Mesothelial cell of epicardium (in vitro differentiated cells): ENCODE results near the gene RNF14. TPM values are rescaled to one million over a fixed set of nuclear protein-coding genes. Genes with fewer than 3 reads are reported as not detected.

Experiments used
- DNase-seq, 2 experiments: peaks; one replicate each; pipeline ENCODE4 v3.0.0; 2021; ENCODE audit warnings: low spot score in 2 of 2; ENCODE audit not compliant: unreplicated experiment in 2 of 2
- H3K27ac Mint-ChIP-seq: 2 replicates; pipeline ENCODE4 v1.8.0; 2021; ENCODE audit warnings: mixed read lengths
- H3K27me3 Mint-ChIP-seq: 2 replicates; pipeline ENCODE4 v1.8.0; 2021; ENCODE audit warnings: low read depth, mixed read lengths
- H3K36me3 Mint-ChIP-seq: 2 replicates; pipeline ENCODE4 v1.8.0; 2021; ENCODE audit warnings: mixed read lengths
- H3K4me1 Mint-ChIP-seq: 2 replicates; pipeline ENCODE4 v1.8.0; 2021; ENCODE audit warnings: mixed read lengths
- H3K4me3 Mint-ChIP-seq: 2 replicates; pipeline ENCODE4 v1.8.0; 2021; ENCODE audit warnings: mild to moderate bottlenecking, moderate library complexity, mixed read lengths
- H3K9me3 Mint-ChIP-seq: 2 replicates; pipeline ENCODE4 v1.8.0; 2021; ENCODE audit warnings: mixed read lengths
- CTCF ChIP-seq: fragments of 200-600 bp; sonication (generic); IDR thresholded peaks from one replicate; pipeline ENCODE4 v1.5.0; 2021; ENCODE audit warnings: antibody characterized with exemption; ENCODE audit not compliant: unreplicated experiment
- total RNA-seq: library from RNA; stranded (reverse); gene quantifications from 3 replicates; pipeline ENCODE4 v1.2.1, GENCODE V29; 2021

The RNF14 gene
- total RNA-seq, 1 donor from 2014 or later = 34.0 TPM

GRCh38 chr5:141986072-141986471 lies 17.2 kb downstream of the RNF14 start:
- TF ChIP-seq CTCF = no peak
- H3K4me1 Mint-ChIP-seq = no peaks in the 10 kb centered on the region
- no peak overlapping the region for H3K27ac Mint-ChIP-seq
- no peak for DNase-seq
- no peak overlapping the region for H3K4me3 Mint-ChIP-seq
- H3K9me3 Mint-ChIP-seq = no peaks in the 10 kb centered on the region
- no peaks in the 10 kb centered on the region for H3K27me3 Mint-ChIP-seq
- peaks cover 25% of the 10 kb centered on the region for H3K36me3 Mint-ChIP-seq

GRCh38 chr5:141989720-141990119 lies 20.8 kb downstream of the RNF14 start:
- Mint-ChIP-seq H3K4me3 (no peak overlapping the region), H3K4me1 (no peaks in the 10 kb centered on the region), H3K9me3 (no peaks in the 10 kb centered on the region), H3K36me3 (peaks cover 25% of the 10 kb centered on the region), H3K27me3 (no peaks in the 10 kb centered on the region), H3K27ac (no peak overlapping the region)
- DNase-seq = no peak
- no peak for TF ChIP-seq CTCF

- Mint-ChIP-seq H3K36me3 (peaks cover 28% of the 10 kb centered on the region), H3K27ac (no peak overlapping the region), H3K4me1 (no peaks in the 10 kb centered on the region), H3K27me3 (no peaks in the 10 kb centered on the region), H3K4me3 (no peak overlapping the region), H3K9me3 (no peaks in the 10 kb centered on the region)
- DNase-seq = peak; percentile 40 to 80
- peak; percentile 83 for TF ChIP-seq CTCF
Observed at GRCh38 chr5:141992349-141992963, 23.6 kb downstream of the RNF14 start.

GRCh38 chr5:141994511-141995136 lies 25.7 kb downstream of the RNF14 start:
- DNase-seq = no peak
- no peak overlapping the region for H3K4me3 Mint-ChIP-seq
- H3K9me3 Mint-ChIP-seq = no peaks in the 10 kb centered on the region
- no peaks in the 10 kb centered on the region for H3K4me1 Mint-ChIP-seq
- TF ChIP-seq CTCF = no peak
- no peaks in the 10 kb centered on the region for H3K27me3 Mint-ChIP-seq
- H3K27ac Mint-ChIP-seq = no peak overlapping the region
- H3K36me3 Mint-ChIP-seq = peaks cover 31% of the 10 kb centered on the region

GRCh38 chr5:141995656-141996055 lies 26.8 kb downstream of the RNF14 start:
- no peaks in the 10 kb centered on the region for H3K4me1 Mint-ChIP-seq
- DNase-seq = no peak
- H3K4me3 Mint-ChIP-seq = no peak overlapping the region
- H3K27me3 Mint-ChIP-seq = no peaks in the 10 kb centered on the region
- H3K9me3 Mint-ChIP-seq = no peaks in the 10 kb centered on the region
- H3K36me3 Mint-ChIP-seq = peaks cover 36% of the 10 kb centered on the region
- no peak for TF ChIP-seq CTCF
- no peak overlapping the region for H3K27ac Mint-ChIP-seq
